Forelimb muscle (tissue), 1 donor: ENCODE data around the gene NELL2. TPM values are rescaled to one million over a fixed set of nuclear protein-coding genes. Genes with fewer than 3 reads are reported as not detected.
"Not testable (repeated sequence)": the region's sequence is repeated elsewhere in the genome, so short reads cannot be mapped to it uniquely, and the experiment has no call there.

Experiments used
- DNase-seq: peaks from one replicate; pipeline ENCODE4 v3.0.0-alpha.2; 2013; ENCODE audit warnings: low read depth
- polyA plus RNA-seq: library from polyadenylated mRNA; unstranded; fragments of 120-200 nt; gene quantifications from one replicate; pipeline ENCODE4 v1.2.1, GENCODE V29; 2013; ENCODE audit not compliant: insufficient read length

NELL2 gene
- polyA plus RNA-seq, 1 donor: 0.35 TPM

GRCh38 chr12:44694017-44694416 lies 182.1 kb downstream of the NELL2 start:
- DNase-seq: no peak

GRCh38 chr12:44689587-44689986 lies 186.5 kb downstream of the NELL2 start:
- no peak for DNase-seq

- not testable (repeated sequence) for DNase-seq
Measured at GRCh38 chr12:44686821-44687432, 189.2 kb downstream of the NELL2 start.

- DNase-seq: no peak
Measured at GRCh38 chr12:44677724-44678123, 198.4 kb downstream of the NELL2 start.

- DNase-seq: no peak
Measured at GRCh38 chr12:44674875-44675274, 201.2 kb downstream of the NELL2 start.

- DNase-seq: no peak
Measured at GRCh38 chr12:44673811-44674210, 202.3 kb downstream of the NELL2 start.

- DNase-seq: no peak
Measured at GRCh38 chr12:44672042-44672441, 204.1 kb downstream of the NELL2 start.

GRCh38 chr12:44668443-44668842 lies 207.7 kb downstream of the NELL2 start:
- no peak for DNase-seq

- no peak for DNase-seq
Measured at GRCh38 chr12:44667461-44667860, 208.7 kb downstream of the NELL2 start.

GRCh38 chr12:44663291-44663690 lies 212.8 kb downstream of the NELL2 start:
- no peak for DNase-seq

GRCh38 chr12:44655846-44656245 lies 220.3 kb downstream of the NELL2 start:
- no peak for DNase-seq

- DNase-seq: no peak
Measured at GRCh38 chr12:44654646-44655639, 221.2 kb downstream of the NELL2 start.

GRCh38 chr12:44653861-44654527 lies 222.1 kb downstream of the NELL2 start:
- no peak for DNase-seq

GRCh38 chr12:44649693-44650092 lies 226.4 kb downstream of the NELL2 start:
- DNase-seq: no peak

- no peak for DNase-seq
Measured at GRCh38 chr12:44647917-44648690, 228.0 kb downstream of the NELL2 start.

GRCh38 chr12:44640427-44641190 lies 235.5 kb downstream of the NELL2 start:
- DNase-seq: no peak

- DNase-seq: no peak
Measured at GRCh38 chr12:44637875-44638274, 238.2 kb downstream of the NELL2 start.

GRCh38 chr12:44628180-44628579 lies 247.9 kb downstream of the NELL2 start:
- no peak for DNase-seq

- DNase-seq: no peak
Measured at GRCh38 chr12:44627387-44628166, 248.5 kb downstream of the NELL2 start.

GRCh38 chr12:44626883-44627282 lies 249.2 kb downstream of the NELL2 start:
- no peak for DNase-seq
